ENCODE measurements around the gene MAP6D1. TPM values are rescaled to one million over a fixed set of nuclear protein-coding genes. Genes with fewer than 3 reads are reported as not detected.

Gene MAP6D1
- total RNA-seq, 2 experiments from 2014 or later = 0.88 to 1.1 TPM

- TF ChIP-seq CTCF (conservative IDR thresholded peaks at IDR 0.05; ENCODE audit: low read length) (no peak), EZH2phosphoT487 (IDR thresholded peaks at IDR 0.05; ENCODE audit: borderline replicate concordance, low read depth, low read length) (no peak)
- CTCF ChIA-PET (ENCODE audit: unreplicated experiment) = no interaction called here
- BruUV-seq (replicated peaks) = no TSS peak
These were observed 14.5 kb downstream of the MAP6D1 start for GRCh38 chr3:183810643-183811594.

GRCh38 chr3:183809270-183809669, 16.1 kb downstream of the MAP6D1 start:
- Histone ChIP-seq H3K79me2 (ENCODE audit: insufficient read depth, low read depth, low read length) (no peaks in the 10 kb centered on the region), H4K20me1 (ENCODE audit: insufficient read depth, low read length) (no peaks in the 10 kb centered on the region), H3K36me3 (ENCODE audit: insufficient read depth, low read length) (peaks cover 85% of the 10 kb centered on the region), H3K9me2 (ENCODE audit: insufficient read depth, low read length) (no peaks in the 10 kb centered on the region), H2AFZ (ENCODE audit: low read length) (no peak overlapping the region), H3K4me1 (ENCODE audit: insufficient read depth, low read length, poor library complexity, severe bottlenecking) (peaks cover 2% of the 10 kb centered on the region), H3K9me3 (ENCODE audit: low read length) (no peaks in the 10 kb centered on the region), H3K4me3 (ENCODE audit: low read depth, low read length, poor library complexity, severe bottlenecking) (no peak overlapping the region), H3K4me2 (ENCODE audit: low read length) (no peak overlapping the region), H3K27ac (ENCODE audit: low read depth, low read length, poor library complexity, severe bottlenecking) (no peak overlapping the region)
- intact Hi-C loops (cut with micrococcal nuclease; ENCODE audit: unreplicated experiment) = no loop called here
- ChIA-PET CTCF (ENCODE audit: unreplicated experiment) (no interaction called here), POLR2A (interaction anchor here (1.0 kb wide), 1 partner anchor 33 kb away, joined by 3 read pairs; no protein-coding TSS in a partner anchor)
- DNase-seq (ENCODE audit: low spot score) = no peak
- no TSS peak for BruUV-seq (replicated peaks)
- TF ChIP-seq EZH2phosphoT487 (IDR thresholded peaks at IDR 0.05; ENCODE audit: borderline replicate concordance, low read depth, low read length) (no peak), CTCF (conservative IDR thresholded peaks at IDR 0.05; ENCODE audit: low read length) (no peak)

More at GRCh38 chr3:183810643-183811594, 14.5 kb downstream of the MAP6D1 start:
- Histone ChIP-seq H3K4me1 (ENCODE audit: insufficient read depth, low read length, poor library complexity, severe bottlenecking) (peaks cover 18% of the 10 kb centered on the region), H3K4me2 (ENCODE audit: low read length) (no peak overlapping the region), H2AFZ (ENCODE audit: low read length) (no peak overlapping the region), H3K79me2 (ENCODE audit: insufficient read depth, low read depth, low read length) (no peaks in the 10 kb centered on the region), H3K4me3 (ENCODE audit: low read depth, low read length, poor library complexity, severe bottlenecking) (no peak overlapping the region), H3K27ac (ENCODE audit: low read depth, low read length, poor library complexity, severe bottlenecking) (no peak overlapping the region), H3K9me2 (ENCODE audit: insufficient read depth, low read length) (no peaks in the 10 kb centered on the region), H3K36me3 (ENCODE audit: insufficient read depth, low read length) (peaks cover 69% of the 10 kb centered on the region), H3K9me3 (ENCODE audit: low read length) (no peaks in the 10 kb centered on the region), H4K20me1 (ENCODE audit: insufficient read depth, low read length) (no peaks in the 10 kb centered on the region)
- intact Hi-C loops (cut with micrococcal nuclease; ENCODE audit: unreplicated experiment) = no loop called here
- POLR2A ChIA-PET = no interaction called here
- no peak for DNase-seq (ENCODE audit: low spot score)

GRCh38 chr3:183808355-183808754, 17.0 kb downstream of the MAP6D1 start:
- H3K79me2 ChIP-seq (ENCODE audit: insufficient read depth, low read depth, low read length) = no peaks in the 10 kb centered on the region

More at GRCh38 chr3:183808355-183808754, 17.0 kb downstream of the MAP6D1 start:
- no peak overlapping the region for H2AFZ ChIP-seq (ENCODE audit: low read length)
- intact Hi-C loops (cut with micrococcal nuclease; ENCODE audit: unreplicated experiment) = no loop called here
- ChIA-PET POLR2A (interaction anchor here (1.0 kb wide), 1 partner anchor 34 kb away, joined by 3 read pairs; no protein-coding TSS in a partner anchor), CTCF (ENCODE audit: unreplicated experiment) (no interaction called here)
- no peaks in the 10 kb centered on the region for H3K9me3 ChIP-seq (ENCODE audit: low read length)
- no peak overlapping the region for H3K27ac ChIP-seq (ENCODE audit: low read depth, low read length, poor library complexity, severe bottlenecking)
- H3K4me3 ChIP-seq (ENCODE audit: low read depth, low read length, poor library complexity, severe bottlenecking) = no peak overlapping the region
- no peak for DNase-seq (ENCODE audit: low spot score)
- H3K4me1 ChIP-seq (ENCODE audit: insufficient read depth, low read length, poor library complexity, severe bottlenecking) = no peaks in the 10 kb centered on the region
- TF ChIP-seq EZH2phosphoT487 (IDR thresholded peaks at IDR 0.05; ENCODE audit: borderline replicate concordance, low read depth, low read length) (no peak), CTCF (conservative IDR thresholded peaks at IDR 0.05; ENCODE audit: low read length) (no peak)
- H4K20me1 ChIP-seq (ENCODE audit: insufficient read depth, low read length) = no peaks in the 10 kb centered on the region
- BruUV-seq (replicated peaks) = no TSS peak
- H3K36me3 ChIP-seq (ENCODE audit: insufficient read depth, low read length) = peaks cover 94% of the 10 kb centered on the region
- H3K9me2 ChIP-seq (ENCODE audit: insufficient read depth, low read length) = no peaks in the 10 kb centered on the region
- H3K4me2 ChIP-seq (ENCODE audit: low read length) = no peak overlapping the region
